GM19193 (cell line): ENCODE data around the gene UNC13B.

Experiments
- POLR2A ChIP-seq: IDR thresholded peaks from 4 replicates; pipeline ENCODE4 v1.6.1; 2011; ENCODE audit not compliant: insufficient read depth, insufficient read length; ENCODE audit errors: extremely low read depth

Gene UNC13B

GRCh38 chr9:35156781-35157180, 5.0 kb upstream of the UNC13B start:
- TF ChIP-seq POLR2A, result no peak

- TF ChIP-seq POLR2A, result no peak
These were observed 3.1 kb upstream of the UNC13B start for GRCh38 chr9:35158501-35159280.

GRCh38 chr9:35162605-35163315, 951 bp downstream of the UNC13B start:
- TF ChIP-seq POLR2A, result no peak

GRCh38 chr9:35163413-35163812, 1.6 kb downstream of the UNC13B start:
- TF ChIP-seq POLR2A, result no peak

GRCh38 chr9:35164711-35165110, 2.9 kb downstream of the UNC13B start:
- TF ChIP-seq POLR2A, result no peak

- TF ChIP-seq POLR2A, result no peak
These were observed 7.2 kb downstream of the UNC13B start for GRCh38 chr9:35168963-35169362.

- no peak for TF ChIP-seq POLR2A
These were observed 11.1 kb downstream of the UNC13B start for GRCh38 chr9:35172878-35173277.

GRCh38 chr9:35177520-35177919, 15.7 kb downstream of the UNC13B start:
- no peak for TF ChIP-seq POLR2A

- no peak for TF ChIP-seq POLR2A
These were observed 17.8 kb downstream of the UNC13B start for GRCh38 chr9:35179347-35180280.

- no peak for TF ChIP-seq POLR2A
These were observed 19.0 kb downstream of the UNC13B start for GRCh38 chr9:35180801-35181200.

- TF ChIP-seq POLR2A, result no peak
These were observed 24.7 kb downstream of the UNC13B start for GRCh38 chr9:35186524-35186923.

- TF ChIP-seq POLR2A, result no peak
These were observed 28.4 kb downstream of the UNC13B start for GRCh38 chr9:35190203-35190602.

- TF ChIP-seq POLR2A, result no peak
These were observed 29.3 kb downstream of the UNC13B start for GRCh38 chr9:35191105-35191504.

- TF ChIP-seq POLR2A, result no peak
These were observed 32.0 kb downstream of the UNC13B start for GRCh38 chr9:35193762-35194161.

- TF ChIP-seq POLR2A, result no peak
These were observed 33.9 kb downstream of the UNC13B start for GRCh38 chr9:35195683-35196082.
